Measurements from ENCODE around the gene MED27.

The MED27 gene

GRCh38 chr9:132041798-132042197 is 37.9 kb downstream of the MED27 start:
- DNase-seq (ENCODE audit: low spot score) = no peak

DNA sequence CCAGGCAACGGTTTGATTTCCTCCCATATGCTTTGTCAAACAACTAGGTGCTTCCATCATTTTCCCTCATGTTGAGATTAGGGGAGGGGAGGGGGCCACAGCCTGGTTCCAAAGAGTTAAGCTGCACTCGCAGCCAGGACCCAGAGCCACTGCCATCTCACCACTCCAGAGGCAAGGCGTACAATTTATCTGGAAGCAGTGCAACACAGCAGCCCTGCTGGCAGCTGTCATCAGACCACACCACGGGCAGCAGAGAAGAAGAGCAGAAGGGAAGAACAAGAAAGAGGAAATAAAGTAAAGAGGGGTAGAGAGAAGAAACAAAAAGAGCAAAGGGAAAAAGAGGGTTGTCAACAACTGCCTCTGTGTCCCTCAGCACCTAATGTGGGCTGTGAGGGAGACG is 38.9 kb downstream of the MED27 start:
- no peak for DNase-seq (ENCODE audit: low spot score)

- no peak for DNase-seq (ENCODE audit: low spot score)
These were observed 39.4 kb downstream of the MED27 start for GRCh38 chr9:132040246-132040645.

GRCh38 chr9:132039284-132039683 is 40.4 kb downstream of the MED27 start:
- DNase-seq (ENCODE audit: low spot score) = no peak

GRCh38 chr9:132037458-132037857 is 42.2 kb downstream of the MED27 start:
- no peak for DNase-seq (ENCODE audit: low spot score)

DNA sequence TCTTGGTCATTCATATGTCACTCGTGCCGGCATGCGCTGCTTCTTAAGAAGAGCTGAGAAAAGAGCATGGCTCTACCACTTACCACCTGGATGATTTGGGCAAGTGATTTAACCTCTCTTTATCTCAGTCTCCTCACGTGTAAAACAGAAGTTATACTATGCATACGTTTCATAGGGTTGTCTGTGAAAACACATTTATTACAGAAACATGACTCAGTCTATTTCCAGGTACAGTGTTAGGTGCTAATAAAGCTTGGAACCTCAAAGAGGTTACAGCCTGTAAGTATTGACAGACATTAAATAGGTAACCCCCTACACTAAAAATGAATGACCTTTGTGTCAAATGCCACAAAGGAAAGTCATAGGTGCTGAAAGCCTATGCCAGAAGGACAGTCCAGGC is 43.1 kb downstream of the MED27 start:
- no peak for DNase-seq (ENCODE audit: low spot score)

DNA sequence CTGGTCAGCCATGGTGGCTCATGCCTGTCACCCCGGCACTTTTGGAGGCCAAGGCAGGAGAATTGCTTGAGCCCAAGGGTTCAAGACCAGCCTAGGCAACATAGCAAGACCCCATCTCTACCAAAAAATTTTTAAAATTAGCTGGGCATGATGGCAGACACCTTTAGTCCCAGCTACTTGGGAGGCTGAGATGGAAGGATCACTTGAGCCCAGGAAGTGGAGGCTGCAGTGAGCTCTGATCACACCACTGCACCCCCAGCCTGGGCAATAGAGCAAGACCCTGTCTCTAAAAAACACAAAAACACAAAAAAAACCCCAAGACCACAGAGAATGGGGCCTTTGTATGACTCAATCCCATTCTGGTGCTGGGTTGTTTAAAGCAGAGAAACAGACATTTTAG is 44.0 kb downstream of the MED27 start:
- no peak for DNase-seq (ENCODE audit: low spot score)

DNA sequence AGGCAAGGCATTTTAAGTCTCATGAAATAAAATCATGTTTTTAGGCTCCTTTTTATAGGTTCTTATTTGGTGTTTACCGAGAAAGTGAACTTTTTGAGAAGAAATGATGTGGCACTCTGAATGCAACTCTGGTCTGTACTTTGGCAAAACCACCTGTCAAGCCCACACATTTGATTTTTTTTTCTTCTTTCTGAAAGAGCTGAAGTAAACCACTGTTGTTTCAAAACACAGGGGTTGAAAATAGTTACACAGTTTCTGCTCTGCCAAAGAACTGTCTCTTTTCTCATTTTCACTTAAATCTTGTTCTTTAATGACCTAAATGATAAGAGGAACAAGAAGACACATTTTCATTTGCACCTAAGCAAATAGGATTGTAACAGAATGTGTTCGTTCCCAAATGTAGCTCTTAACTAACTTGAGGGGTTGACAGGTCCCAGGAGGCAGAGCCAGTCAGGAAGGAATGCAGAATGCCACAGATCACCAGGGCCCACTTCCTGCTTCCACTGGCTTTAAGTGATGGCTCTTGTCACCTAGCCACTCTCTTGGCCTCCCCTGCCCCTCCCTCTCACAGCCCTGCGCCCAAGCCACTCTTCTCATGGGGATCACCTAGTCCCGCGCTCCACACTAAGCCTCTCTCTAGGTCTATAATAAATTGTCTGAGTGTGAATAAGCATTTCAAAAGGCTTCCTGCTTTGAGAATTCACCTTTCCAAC is 47.3 kb downstream of the MED27 start:
- DNase-seq (ENCODE audit: low spot score) = no peak

- no peak for DNase-seq (ENCODE audit: low spot score)
These were observed 48.0 kb downstream of the MED27 start for GRCh38 chr9:132031467-132032237.

- no peak for DNase-seq (ENCODE audit: low spot score)
These were observed 48.9 kb downstream of the MED27 start for GRCh38 chr9:132030626-132031325.

DNA sequence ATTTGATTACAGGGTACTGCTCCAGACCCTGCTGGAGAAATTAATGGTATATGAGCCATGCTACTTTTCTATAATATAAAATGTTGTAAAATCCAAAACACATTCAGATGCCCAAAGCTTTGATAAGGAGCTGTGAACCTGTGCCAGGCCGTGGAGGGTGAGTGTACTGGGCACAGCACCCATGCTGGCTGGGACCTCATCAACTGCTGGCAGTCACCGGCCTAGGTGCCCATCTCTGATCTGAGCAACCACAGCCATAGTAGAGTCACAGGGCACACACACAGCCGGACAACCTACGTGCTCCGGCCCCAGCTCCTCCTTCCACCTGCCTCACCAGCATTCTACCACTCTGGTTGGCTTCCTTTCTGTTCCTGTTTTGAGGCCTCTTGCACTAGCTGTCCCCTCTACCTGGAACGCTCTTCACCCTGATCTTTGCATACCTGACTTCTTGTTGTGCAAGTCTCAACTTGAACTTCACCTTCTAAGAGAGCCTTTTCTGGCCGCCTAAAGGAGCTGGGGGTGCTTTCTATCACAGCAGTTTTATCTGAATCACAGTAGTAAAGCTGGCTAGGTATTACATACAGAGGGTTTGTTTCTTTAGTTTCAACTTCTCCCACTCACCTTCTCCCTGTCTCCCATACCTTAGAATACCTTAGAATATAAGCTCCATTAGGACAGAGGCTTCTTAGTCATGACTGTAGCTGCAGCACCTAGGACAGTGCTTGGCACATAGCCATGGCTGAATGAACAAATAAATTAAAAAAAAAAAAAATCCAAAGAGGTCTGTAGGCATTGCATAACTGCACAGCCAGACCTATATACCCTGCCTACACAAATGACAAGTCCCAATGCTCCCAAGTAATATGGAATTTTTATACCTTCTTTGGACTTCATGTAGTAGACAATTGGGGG is 51.7 kb downstream of the MED27 start:
- DNase-seq (ENCODE audit: low spot score) = no peak

- no peak for DNase-seq (ENCODE audit: low spot score)
These were observed 52.6 kb downstream of the MED27 start for GRCh38 chr9:132026932-132027585.

DNA sequence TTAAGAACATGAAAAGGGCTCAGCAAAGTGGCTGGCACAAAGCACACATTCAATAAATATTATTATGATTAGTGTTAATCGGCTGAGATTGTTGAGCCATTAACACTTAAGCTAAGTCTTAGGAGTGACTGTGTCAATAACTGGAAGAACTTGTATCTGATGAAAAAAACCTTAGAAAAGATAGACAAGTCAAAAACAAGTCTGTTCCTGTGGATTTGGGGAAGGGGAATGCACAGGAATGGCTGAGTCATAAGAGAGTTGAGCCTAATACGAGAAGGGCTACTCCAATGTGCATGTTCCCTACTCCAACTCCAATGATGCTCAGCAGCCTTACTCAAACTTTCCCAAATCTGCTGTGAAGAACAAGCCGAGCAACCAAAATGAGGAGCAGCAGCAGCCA is 53.9 kb downstream of the MED27 start:
- no peak for DNase-seq (ENCODE audit: low spot score)

- DNase-seq (ENCODE audit: low spot score) = no peak
These were observed 55.1 kb downstream of the MED27 start for GRCh38 chr9:132024589-132024988.

- DNase-seq (ENCODE audit: low spot score) = no peak
These were observed 56.1 kb downstream of the MED27 start for GRCh38 chr9:132023419-132024180.

DNA sequence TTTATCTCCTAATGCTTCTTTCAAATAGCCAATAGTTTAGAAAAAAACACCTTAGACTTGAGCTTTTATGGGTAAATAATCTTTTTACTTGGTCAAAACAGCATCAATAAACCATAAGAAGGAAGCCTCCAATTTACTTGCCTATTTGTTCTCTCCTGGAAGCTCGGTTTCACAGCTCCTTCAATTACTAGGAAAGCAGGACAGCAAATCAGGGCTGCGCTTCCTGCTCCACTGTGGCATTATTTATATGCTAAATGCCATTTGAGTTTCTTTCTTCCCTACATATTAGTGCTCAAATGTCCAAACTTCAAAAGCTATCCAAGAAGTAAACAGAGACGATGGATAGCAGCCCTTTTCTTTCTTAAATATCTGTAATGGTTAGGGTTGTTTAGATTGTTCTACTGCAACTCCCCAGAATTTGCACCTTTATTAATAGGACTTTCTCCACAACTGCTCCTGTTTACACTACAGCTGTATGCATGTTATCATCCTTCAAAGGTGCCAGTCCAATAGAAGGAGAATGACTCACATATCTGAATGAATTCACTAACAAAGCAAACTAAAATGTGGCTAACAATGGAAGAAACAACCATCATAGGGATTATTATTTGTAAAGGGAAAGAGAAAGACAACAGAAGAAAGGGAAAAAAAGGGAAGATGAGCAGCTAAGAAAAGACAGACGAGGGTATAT is 58.7 kb downstream of the MED27 start:
- no peak for DNase-seq (ENCODE audit: low spot score)

DNA sequence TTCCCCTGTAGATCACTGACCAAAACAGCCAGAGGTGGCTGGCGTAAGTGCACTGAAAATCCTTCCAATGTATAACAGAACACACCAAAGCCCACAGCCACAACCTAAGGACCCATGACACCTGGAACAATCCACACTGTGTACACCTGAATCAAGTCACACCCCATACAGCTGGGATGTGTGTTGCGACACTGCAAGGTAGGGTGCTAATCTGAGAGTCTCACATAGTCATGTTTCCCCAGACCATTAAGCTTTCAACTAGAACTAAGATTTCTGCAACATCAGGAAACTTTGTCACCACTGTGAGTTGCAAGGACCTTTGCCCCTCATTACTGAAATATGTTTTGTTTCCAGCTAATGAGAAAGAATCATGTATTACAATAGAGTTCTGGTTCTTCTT is 59.4 kb downstream of the MED27 start:
- no peak for DNase-seq (ENCODE audit: low spot score)

DNA sequence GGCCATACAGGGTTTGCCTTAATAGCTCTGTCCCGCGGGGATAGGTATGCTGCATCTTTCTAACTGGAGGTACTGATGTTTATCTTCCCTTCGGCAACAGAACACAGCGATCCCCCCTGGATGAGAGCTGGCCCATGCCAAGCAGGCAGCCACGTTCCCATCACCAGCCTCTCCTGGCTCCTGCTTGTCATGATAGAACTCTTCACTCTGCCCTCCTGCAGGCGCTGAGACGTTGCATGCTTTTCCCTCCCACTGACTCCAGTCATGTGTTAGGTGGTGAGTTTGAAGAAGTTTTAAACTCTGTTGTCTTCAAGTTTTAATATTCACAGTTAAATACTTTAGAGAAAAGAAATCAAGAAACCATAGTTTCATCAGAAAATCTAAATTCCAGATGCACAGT is 60.0 kb downstream of the MED27 start:
- DNase-seq (ENCODE audit: low spot score) = no peak

GRCh38 chr9:132018957-132019405 is 60.7 kb downstream of the MED27 start:
- DNase-seq (ENCODE audit: low spot score) = no peak

- DNase-seq (ENCODE audit: low spot score) = no peak
These were observed 63.2 kb downstream of the MED27 start for GRCh38 chr9:132016456-132016855.

Measured in iPS-NIHi11 (cell line).